ENCODE measurements around the gene PRDM16. TPM values are rescaled to one million over a fixed set of nuclear protein-coding genes. Genes with fewer than 3 reads are reported as not detected.

PRDM16 gene
- total and polyA plus RNA-seq, 8 donors = 9.6 to 18.0 (median 14.7) TPM

DNA sequence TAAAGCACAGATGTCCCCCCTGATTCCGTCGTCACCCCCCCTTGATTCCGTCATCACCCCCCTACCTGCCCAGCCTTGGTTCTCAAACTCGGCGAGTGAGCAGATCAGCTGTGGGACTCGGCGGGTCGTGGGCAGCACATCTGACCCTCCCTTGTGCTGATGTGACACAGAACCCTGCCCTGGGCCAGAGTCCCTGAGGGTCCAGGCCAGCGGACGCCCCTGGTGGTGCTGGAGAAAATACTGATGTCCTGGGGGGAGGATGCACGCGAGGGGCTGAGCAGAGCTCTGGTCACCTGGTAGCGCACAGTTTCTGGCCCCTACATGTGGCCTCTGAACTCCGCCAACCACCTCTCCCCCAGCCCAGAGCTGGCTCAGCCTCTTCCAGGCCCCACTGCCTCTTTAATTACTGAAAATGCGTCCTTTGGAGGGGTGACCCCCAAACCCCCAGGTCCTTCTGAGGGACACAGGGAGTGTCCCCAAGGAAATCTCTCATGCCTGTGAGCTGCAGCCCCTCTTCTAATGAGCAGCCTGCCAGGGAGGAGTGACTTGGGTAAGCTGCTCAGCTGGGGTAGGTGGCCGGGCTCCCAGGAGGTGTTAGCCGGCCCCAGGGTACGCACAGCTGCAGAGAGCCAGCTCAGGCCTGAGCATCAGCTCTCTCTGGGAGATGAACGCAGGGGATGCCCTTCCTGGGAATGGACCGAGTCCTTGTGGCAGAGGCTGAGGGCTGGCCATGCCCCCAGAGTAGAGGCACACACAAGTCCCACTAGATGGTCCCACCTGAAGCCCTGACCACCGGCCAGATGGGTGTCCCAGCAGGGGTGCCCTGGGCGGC is 255.9 kb downstream of the PRDM16 start:
- ATAC-seq = no peak
- Histone ChIP-seq H3K36me3 (no peaks in the 10 kb centered on the region), H3K4me1 (peaks cover 0 to 6% of the 10 kb centered on the region in 2 donors), H3K4me3 (no peak overlapping the region), H3K27me3 (peaks cover 0 to 37% of the 10 kb centered on the region in 2 donors), H3K9me3 (no peaks in the 10 kb centered on the region), H3K27ac (no peak overlapping the region)
- peak in 1 of 4 donors; percentile 62 for DNase-seq
- intact Hi-C loops (cut with DNase I) = no loop called here
- TF ChIP-seq, protein P1, sequence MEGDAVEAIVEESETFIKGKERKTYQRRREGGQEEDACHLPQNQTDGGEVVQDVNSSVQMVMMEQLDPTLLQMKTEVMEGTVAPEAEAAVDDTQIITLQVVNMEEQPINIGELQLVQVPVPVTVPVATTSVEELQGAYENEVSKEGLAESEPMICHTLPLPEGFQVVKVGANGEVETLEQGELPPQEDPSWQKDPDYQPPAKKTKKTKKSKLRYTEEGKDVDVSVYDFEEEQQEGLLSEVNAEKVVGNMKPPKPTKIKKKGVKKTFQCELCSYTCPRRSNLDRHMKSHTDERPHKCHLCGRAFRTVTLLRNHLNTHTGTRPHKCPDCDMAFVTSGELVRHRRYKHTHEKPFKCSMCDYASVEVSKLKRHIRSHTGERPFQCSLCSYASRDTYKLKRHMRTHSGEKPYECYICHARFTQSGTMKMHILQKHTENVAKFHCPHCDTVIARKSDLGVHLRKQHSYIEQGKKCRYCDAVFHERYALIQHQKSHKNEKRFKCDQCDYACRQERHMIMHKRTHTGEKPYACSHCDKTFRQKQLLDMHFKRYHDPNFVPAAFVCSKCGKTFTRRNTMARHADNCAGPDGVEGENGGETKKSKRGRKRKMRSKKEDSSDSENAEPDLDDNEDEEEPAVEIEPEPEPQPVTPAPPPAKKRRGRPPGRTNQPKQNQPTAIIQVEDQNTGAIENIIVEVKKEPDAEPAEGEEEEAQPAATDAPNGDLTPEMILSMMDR (IDR thresholded peaks at IDR 0.05) = no peak

DNA sequence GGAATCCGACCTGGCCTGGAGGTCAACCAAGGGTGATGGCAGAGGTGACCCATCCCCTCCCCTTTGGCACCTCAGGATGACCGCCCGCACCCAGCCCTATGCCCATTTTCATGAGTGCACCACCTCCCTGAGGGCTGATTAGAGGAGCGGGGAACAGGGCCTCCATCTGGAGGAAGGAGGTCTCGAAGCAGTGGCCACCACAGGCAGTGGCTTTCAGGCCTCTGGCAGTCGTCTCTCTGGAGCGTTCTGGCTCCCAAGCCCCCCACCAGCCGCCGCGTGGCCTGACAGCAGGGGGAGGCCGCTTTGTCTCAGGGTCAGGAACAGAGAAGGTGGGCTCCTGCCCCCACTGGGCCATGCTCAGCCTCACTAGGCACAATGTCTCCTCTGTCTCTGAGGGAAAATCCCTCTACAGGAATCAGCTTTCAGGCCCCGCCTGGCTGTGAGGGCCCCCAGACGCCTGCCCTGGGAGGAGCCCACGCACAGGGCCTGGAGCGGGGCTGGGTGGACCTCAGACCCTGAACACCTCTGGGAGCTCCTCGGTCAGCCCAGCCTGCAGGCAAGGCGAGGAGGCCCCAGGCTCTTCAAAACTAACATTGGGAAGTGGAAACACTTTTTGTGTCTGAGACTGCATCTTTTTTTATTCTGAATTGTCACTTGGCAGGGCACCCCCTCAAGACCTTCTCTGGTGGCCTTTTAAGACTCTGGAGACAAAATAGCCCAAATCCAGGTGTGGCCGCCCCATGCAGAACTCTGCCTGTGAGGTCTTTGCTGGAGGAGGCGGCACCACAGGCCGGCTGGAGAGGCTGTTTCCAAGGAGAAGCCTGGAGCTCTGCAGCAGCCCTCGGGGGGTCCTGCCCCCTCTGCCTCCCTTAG is 257.7 kb downstream of the PRDM16 start:
- Histone ChIP-seq H3K4me3 (no peak overlapping the region), H3K4me1 (no peaks in the 10 kb centered on the region), H3K36me3 (no peaks in the 10 kb centered on the region), H3K27me3 (peaks cover 0 to 46% of the 10 kb centered on the region in 2 donors), H3K27ac (no peak overlapping the region), H3K9me3 (no peaks in the 10 kb centered on the region)
- intact Hi-C loops (cut with DNase I) = no loop called here
- TF ChIP-seq, protein P1 (IDR thresholded peaks at IDR 0.05) = no peak
- ATAC-seq (no peak), DNase-seq (peak in 1 of 4 donors; percentile 57)

DNA sequence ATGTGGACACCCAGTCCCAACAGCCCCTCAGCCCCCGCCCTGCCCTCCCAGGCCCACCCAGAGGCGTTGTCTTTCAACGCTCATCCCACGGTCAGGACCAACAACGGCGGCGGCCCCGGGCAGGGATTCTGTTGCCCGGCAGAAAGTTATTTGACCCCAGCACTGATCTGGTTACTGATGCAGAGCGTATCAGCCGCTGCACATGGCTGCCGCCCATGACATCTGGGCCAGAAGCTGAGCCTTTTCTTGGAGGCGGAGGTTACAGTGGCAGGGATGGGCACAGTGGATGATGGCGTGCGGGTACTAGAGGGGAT is 258.3 kb downstream of the PRDM16 start:
- DNase-seq (peak in 1 of 4 donors; percentile 55), ATAC-seq (no peak)
- Histone ChIP-seq H3K4me1 (no peaks in the 10 kb centered on the region), H3K36me3 (no peaks in the 10 kb centered on the region), H3K27me3 (peaks cover 0 to 47% of the 10 kb centered on the region in 2 donors), H3K9me3 (no peaks in the 10 kb centered on the region), H3K27ac (no peak overlapping the region), H3K4me3 (no peak overlapping the region)
- intact Hi-C loops (cut with DNase I) = no loop called here
- TF ChIP-seq, protein P1 (IDR thresholded peaks at IDR 0.05) = no peak

DNA sequence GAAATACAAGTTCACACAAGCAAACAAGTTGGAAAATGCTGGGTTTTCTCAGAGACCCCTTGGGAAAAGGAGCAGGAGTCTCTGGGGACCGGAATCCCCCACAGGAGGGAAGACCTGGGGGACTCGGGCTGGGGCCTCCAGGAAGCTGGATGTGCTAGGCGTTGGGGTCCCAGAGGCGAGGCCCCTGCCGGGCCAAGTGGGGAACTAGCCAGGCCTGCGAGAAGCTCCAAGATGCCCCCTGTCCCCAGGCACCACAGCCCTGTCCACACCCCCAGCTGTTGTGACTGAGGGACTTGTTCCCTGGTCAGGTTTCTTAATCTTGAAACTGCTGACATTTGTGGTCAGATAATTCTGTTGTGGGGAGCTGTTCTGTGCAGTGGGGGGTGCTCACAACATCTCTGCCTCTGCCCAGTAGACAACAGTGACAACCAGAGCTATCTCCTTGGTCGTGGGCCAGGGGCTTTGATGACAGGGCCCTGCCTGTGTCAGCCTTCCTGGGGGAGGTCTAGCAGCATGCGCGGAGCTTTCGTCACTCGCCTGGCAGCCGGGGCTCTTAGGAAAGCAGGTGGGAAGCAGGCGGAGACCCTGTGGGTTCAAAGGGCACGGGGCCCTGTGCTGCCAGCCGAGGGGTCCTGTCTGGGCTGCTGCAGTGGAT is 259.1 kb downstream of the PRDM16 start:
- H3K9me3 ChIP-seq = no peaks in the 10 kb centered on the region
- TF ChIP-seq, protein P1 (IDR thresholded peaks at IDR 0.05) = no peak
- peaks cover 0 to 45% of the 10 kb centered on the region in 2 donors for H3K27me3 ChIP-seq
- intact Hi-C loops (cut with DNase I) = no loop called here
- H3K36me3 ChIP-seq = no peaks in the 10 kb centered on the region
- no peak overlapping the region for H3K27ac ChIP-seq
- ATAC-seq (no peak), DNase-seq (peak in 1 of 4 donors; percentile 65)
- H3K4me3 ChIP-seq = no peak overlapping the region
- H3K4me1 ChIP-seq = no peaks in the 10 kb centered on the region

Data from left lung (tissue), 10 donors.